T-cell (primary cell): ENCODE results near the gene TENM3. TPM values are rescaled to one million over a fixed set of nuclear protein-coding genes. Genes with fewer than 3 reads are reported as not detected.

ENCODE experiments used
- ATAC-seq, 4 experiments: fragments of 200-7000 bp in 3 of 4; fragments of 150-1000 bp in 1 of 4; cut with Tn5 transposase; replicated peaks in 1 of 4; 1 replicate in 3 of 4; 2 replicates in 1 of 4; pipeline ENCODE4 v1.10.0; 2021; ENCODE audit warnings: moderate library complexity in 3 of 4, mild to moderate bottlenecking in 2 of 4, moderate number of reproducible peaks in 1 of 4
- CTCF ChIA-PET, 2 donors: fragments of 300-600 bp; sonication (Branson Sonifier 250); formaldehyde crosslinking; loops; one replicate each; lab custom pipeline; 2022; ENCODE audit warnings: antibody characterized with exemption in 2 of 2; lab: Charles Lee
- POLR2A ChIA-PET, 2 donors: fragments of 300-600 bp; sonication (Branson Sonifier 250); formaldehyde crosslinking; loops; one replicate each; lab custom pipeline; 2022; ENCODE audit warnings: antibody characterized with exemption in 2 of 2; lab: Charles Lee
- DNase-seq, 35 experiments: peaks; one replicate each; pipeline versions ENCODE4 v3.0.0 to v3.0.0-alpha.2; 2013 to 2023
- H3K27ac ChIP-seq: one replicate; pipeline ENCODE4 v1.5.1; 2013; ENCODE audit warnings: low read length
- H3K27me3 ChIP-seq, 2 experiments: replicated peaks in 1 of 2; 1 replicate in 1 of 2; 2 replicates in 1 of 2; pipeline versions ENCODE4 v1.6.1 to v1.7.0; 2013; ENCODE audit warnings: low read length in 1 of 2, mixed read lengths in 1 of 2; ENCODE audit not compliant: control insufficient read depth in 2 of 2, insufficient read depth in 2 of 2; ENCODE audit errors: extremely low read depth in 1 of 2
- H3K36me3 ChIP-seq, 2 donors: 1 replicate in 1 of 2; 2 replicates in 1 of 2; pipeline versions ENCODE4 v1.6.1 to v1.7.0; 2013; ENCODE audit warnings: low read length in 1 of 2; ENCODE audit not compliant: control insufficient read depth in 2 of 2, insufficient read depth in 1 of 2; ENCODE audit errors: extremely low read depth in 1 of 2
- H3K4me1 ChIP-seq, 2 experiments: 1 replicate in 1 of 2; 2 replicates in 1 of 2; pipeline versions ENCODE4 v1.6.1 to v1.7.0; 2013; ENCODE audit warnings: low read length in 2 of 2, mixed read lengths in 1 of 2; ENCODE audit not compliant: insufficient read depth in 2 of 2, control insufficient read depth in 1 of 2; ENCODE audit errors: extremely low read depth in 1 of 2
- H3K4me3 ChIP-seq, 2 donors: 1 replicate in 1 of 2; 2 replicates in 1 of 2; pipeline versions ENCODE4 v1.5.1 to v1.7.0; 2013; ENCODE audit warnings: mild to moderate bottlenecking in 2 of 2, low read length in 1 of 2, moderate library complexity in 1 of 2; ENCODE audit not compliant: control insufficient read depth in 1 of 2; ENCODE audit errors: extremely low read depth in 1 of 2
- H3K9me3 ChIP-seq: 2 replicates; pipeline ENCODE4 v1.7.0; 2013
- H3K27ac Mint-ChIP-seq, 2 donors: one replicate each; pipeline ENCODE4 v1.8.0; 2020 to 2021; ENCODE audit warnings: mild to moderate bottlenecking in 2 of 2, mixed read lengths in 2 of 2
- H3K27me3 Mint-ChIP-seq, 2 donors: one replicate each; pipeline ENCODE4 v1.8.0; 2021 to 2022; ENCODE audit warnings: mixed read lengths in 2 of 2
- H3K36me3 Mint-ChIP-seq: one replicate; pipeline ENCODE4 v1.8.0; 2021; ENCODE audit warnings: mixed read lengths
- H3K4me1 Mint-ChIP-seq, 3 donors: one replicate each; pipeline ENCODE4 v1.8.0; 2020 to 2022; ENCODE audit warnings: mixed read lengths in 3 of 3, mild to moderate bottlenecking in 1 of 3
- H3K4me3 Mint-ChIP-seq, 3 donors: one replicate each; pipeline ENCODE4 v1.8.0; 2020 to 2022; ENCODE audit warnings: mild to moderate bottlenecking in 3 of 3, mixed read lengths in 3 of 3, moderate library complexity in 3 of 3
- H3K9me3 Mint-ChIP-seq, 3 donors: one replicate each; pipeline ENCODE4 v1.8.0; 2020 to 2022; ENCODE audit warnings: mixed read lengths in 3 of 3
- WGBS: methylation state at CpG from one replicate; pipeline ENCODE4 v1.1.5; 2013; ENCODE audit warnings: missing lambda C conversion rate; ENCODE audit not compliant: insufficient coverage; 5-methylcytosine and 5-hydroxymethylcytosine counted together
- total RNA-seq, 35 experiments: library from RNA in 6 of 35; stranded (reverse) in 6 of 35; fragments of 120-200 nt in 1 of 35; gene quantifications; one replicate each; pipeline versions ENCODE4 v1.2.1 to v1.2.4 and lab custom pipeline; 2013 to 2026

Gene TENM3
- total RNA-seq, 5 donors from 2014 or later (not counting 1 experiment from before 2014, with no cell fraction given) = 0.03 to 0.44 (median 0.16) TPM; not detected in 2

- no peak overlapping the region for H3K27ac ChIP-seq
- CTCF ChIA-PET = no interaction called here
- H3K4me3 Mint-ChIP-seq = no peak overlapping the region
- DNase-seq (no peak), ATAC-seq (no peak)
- no peak overlapping the region for H3K4me3 ChIP-seq
- WGBS = no CpG with 5 or more reads among the region's 6 CpGs
- peaks cover 0 to 3% (median 3%) of the 10 kb centered on the region in 3 donors for H3K9me3 Mint-ChIP-seq
- no peaks in the 10 kb centered on the region for H3K4me1 Mint-ChIP-seq
- no peak overlapping the region for H3K27ac Mint-ChIP-seq
- POLR2A ChIA-PET = no interaction called here
- H3K27me3 Mint-ChIP-seq = peaks cover 3 to 10% of the 10 kb centered on the region in 2 donors
- H3K27me3 ChIP-seq = no peaks in the 10 kb centered on the region
- H3K36me3 ChIP-seq = no peaks in the 10 kb centered on the region
- no peaks in the 10 kb centered on the region for H3K4me1 ChIP-seq
- no peaks in the 10 kb centered on the region for H3K9me3 ChIP-seq
- no peaks in the 10 kb centered on the region for H3K36me3 Mint-ChIP-seq
These were observed 497.9 kb downstream of the TENM3 start for GRCh38 chr4:182741054-182741453.

- H3K9me3 Mint-ChIP-seq = peaks cover 0 to 6% (median 5%) of the 10 kb centered on the region in 3 donors
- H3K27ac Mint-ChIP-seq = no peak overlapping the region
- POLR2A ChIA-PET = interaction anchor here in 1 of 2 donors (0.6 kb wide), 1 partner anchor 638 kb away, joined by 4 read pairs; no protein-coding TSS in a partner anchor
These were observed 498.7 kb downstream of the TENM3 start for GRCh38 chr4:182741914-182742313.

GRCh38 chr4:182743815-182744214, 500.6 kb downstream of the TENM3 start:
- Histone ChIP-seq H3K27me3 (no peaks in the 10 kb centered on the region), H3K4me1 (no peaks in the 10 kb centered on the region), H3K27ac (no peak overlapping the region), H3K4me3 (no peak overlapping the region), H3K9me3 (no peaks in the 10 kb centered on the region), H3K36me3 (no peaks in the 10 kb centered on the region)
- DNase-seq = no peak
- no peak for ATAC-seq
- H3K27ac Mint-ChIP-seq = no peak overlapping the region
- ChIA-PET CTCF (interaction anchor here in 1 of 2 donors (0.6 kb wide), 1 partner anchor 62 kb away, joined by 5 read pairs; no protein-coding TSS in a partner anchor), POLR2A (no interaction called here)
- H3K9me3 Mint-ChIP-seq = peaks cover 0 to 6% (median 5%) of the 10 kb centered on the region in 3 donors
- H3K4me1 Mint-ChIP-seq = no peaks in the 10 kb centered on the region
- no peak overlapping the region for H3K4me3 Mint-ChIP-seq
- peaks cover 3 to 4% of the 10 kb centered on the region in 2 donors for H3K27me3 Mint-ChIP-seq
- H3K36me3 Mint-ChIP-seq = no peaks in the 10 kb centered on the region

More at GRCh38 chr4:182741914-182742313, 498.7 kb downstream of the TENM3 start:
- Histone ChIP-seq H3K9me3 (no peaks in the 10 kb centered on the region), H3K4me1 (no peaks in the 10 kb centered on the region), H3K27ac (no peak overlapping the region), H3K4me3 (no peak overlapping the region), H3K27me3 (no peaks in the 10 kb centered on the region), H3K36me3 (no peaks in the 10 kb centered on the region)
- CTCF ChIA-PET = no interaction called here
- Mint-ChIP-seq H3K27me3 (peaks cover 3 to 10% of the 10 kb centered on the region in 2 donors), H3K4me1 (no peaks in the 10 kb centered on the region), H3K36me3 (no peaks in the 10 kb centered on the region), H3K4me3 (no peak overlapping the region)
- DNase-seq = no peak
- whole genome bisulfite sequencing = 60% methylated on average over 1 of the region's 5 CpGs
- no peak for ATAC-seq

GRCh38 chr4:182745237-182745636, 502.0 kb downstream of the TENM3 start:
- Histone ChIP-seq H3K27ac (no peak overlapping the region), H3K4me3 (no peak overlapping the region), H3K9me3 (no peaks in the 10 kb centered on the region), H3K4me1 (no peaks in the 10 kb centered on the region), H3K27me3 (no peaks in the 10 kb centered on the region), H3K36me3 (no peaks in the 10 kb centered on the region)
- Mint-ChIP-seq H3K36me3 (no peaks in the 10 kb centered on the region), H3K4me3 (no peak overlapping the region), H3K4me1 (no peaks in the 10 kb centered on the region), H3K27ac (no peak overlapping the region), H3K9me3 (peaks cover 0 to 6% (median 5%) of the 10 kb centered on the region in 3 donors), H3K27me3 (peaks cover 0 to 3% of the 10 kb centered on the region in 2 donors)
- ChIA-PET POLR2A (no interaction called here), CTCF (no interaction called here)
- DNase-seq = no peak
- WGBS = no CpG with 5 or more reads among the region's 4 CpGs
- no peak for ATAC-seq

- no peak overlapping the region for H3K27ac Mint-ChIP-seq
- no peaks in the 10 kb centered on the region for H3K27me3 ChIP-seq
- peaks cover 1 to 4% of the 10 kb centered on the region in 2 donors for H3K27me3 Mint-ChIP-seq
- no peaks in the 10 kb centered on the region for H3K36me3 Mint-ChIP-seq
- no peaks in the 10 kb centered on the region for H3K9me3 ChIP-seq
- H3K4me3 ChIP-seq = no peak overlapping the region
- ChIA-PET CTCF (no interaction called here), POLR2A (no interaction called here)
- no CpG with 5 or more reads among the region's 4 CpGs for WGBS
- DNase-seq = no peak
- H3K27ac ChIP-seq = no peak overlapping the region
- no peaks in the 10 kb centered on the region for H3K4me1 ChIP-seq
- no peak for ATAC-seq
- no peaks in the 10 kb centered on the region for H3K36me3 ChIP-seq
- peaks cover 0 to 6% (median 5%) of the 10 kb centered on the region in 3 donors for H3K9me3 Mint-ChIP-seq
- no peaks in the 10 kb centered on the region for H3K4me1 Mint-ChIP-seq
- no peak overlapping the region for H3K4me3 Mint-ChIP-seq
These were observed 503.7 kb downstream of the TENM3 start for GRCh38 chr4:182746876-182747275.

GRCh38 chr4:182748283-182748682, 505.1 kb downstream of the TENM3 start:
- POLR2A ChIA-PET = interaction anchor here in 1 of 2 donors (0.5 kb wide), 1 partner anchor 204 kb away, joined by 7 read pairs; no protein-coding TSS in a partner anchor

More at GRCh38 chr4:182748283-182748682, 505.1 kb downstream of the TENM3 start:
- no peak for ATAC-seq
- no peaks in the 10 kb centered on the region for H3K36me3 Mint-ChIP-seq
- Histone ChIP-seq H3K27me3 (no peaks in the 10 kb centered on the region), H3K4me3 (no peak overlapping the region), H3K27ac (no peak overlapping the region), H3K4me1 (no peaks in the 10 kb centered on the region), H3K36me3 (no peaks in the 10 kb centered on the region), H3K9me3 (no peaks in the 10 kb centered on the region)
- no peak overlapping the region for H3K4me3 Mint-ChIP-seq
- H3K27me3 Mint-ChIP-seq = peaks cover 1 to 4% of the 10 kb centered on the region in 2 donors
- CTCF ChIA-PET = no interaction called here
- H3K27ac Mint-ChIP-seq = no peak overlapping the region
- no peak for DNase-seq
- peaks cover 0 to 6% (median 5%) of the 10 kb centered on the region in 3 donors for H3K9me3 Mint-ChIP-seq
- no peaks in the 10 kb centered on the region for H3K4me1 Mint-ChIP-seq
- WGBS = 80% methylated on average over 8 of the region's 8 CpGs
